Esophagus muscularis mucosa (tissue), 4 donors: Measurements from ENCODE around the gene P2RY6. TPM values are rescaled to one million over a fixed set of nuclear protein-coding genes. Genes with fewer than 3 reads are reported as not detected.

Experiments
- DNase-seq: peaks from one replicate; pipeline ENCODE4 v3.0.0-alpha.2; 2017; ENCODE audit errors: extremely low spot score
- H3K27ac ChIP-seq, 4 donors: fragments of 200-600 bp; sonication (generic); replicated peaks in 1 of 4; 1 replicate in 3 of 4; 2 replicates in 1 of 4; pipeline ENCODE4 v1.5.1; 2016 to 2019; ENCODE audit warnings: mild to moderate bottlenecking in 1 of 4
- H3K27me3 ChIP-seq, 4 donors: fragments of 200-600 bp; sonication (generic); one replicate each; pipeline versions ENCODE4 v1.5.1 to v1.6.0; 2016 to 2019
- H3K36me3 ChIP-seq, 4 donors: fragments of 200-600 bp; sonication (generic); one replicate each; pipeline ENCODE4 v1.5.1; 2016 to 2019
- H3K4me1 ChIP-seq, 4 donors: fragments of 200-600 bp; sonication (generic); one replicate each; pipeline ENCODE4 v1.5.1; 2016 to 2019
- H3K4me3 ChIP-seq, 4 donors: fragments of 200-600 bp; sonication (generic); 1 replicate in 2 of 4; 2 replicates in 2 of 4; pipeline ENCODE4 v1.5.1; 2016 to 2019; ENCODE audit warnings: mild to moderate bottlenecking in 4 of 4, moderate library complexity in 1 of 4
- H3K9me3 ChIP-seq, 4 donors: fragments of 200-600 bp; sonication (generic); 1 replicate in 3 of 4; 2 replicates in 1 of 4; pipeline ENCODE4 v1.5.1; 2016 to 2019
- EP300 ChIP-seq: sonication (generic); formaldehyde crosslinking; IDR thresholded peaks from one replicate; pipeline ENCODE4 v1.6.1; 2017; ENCODE audit warnings: antibody characterized with exemption
- POLR2A ChIP-seq: fragments of 450-650 bp; IDR thresholded peaks from one replicate; pipeline ENCODE4 v1.6.1; 2017; ENCODE audit warnings: antibody characterized with exemption, moderate library complexity, mild to moderate bottlenecking, low read depth
- POLR2AphosphoS5 ChIP-seq, 2 donors: sonication (generic); formaldehyde crosslinking; IDR thresholded peaks; one replicate each; pipeline ENCODE4 v1.6.1; 2017; ENCODE audit warnings: antibody characterized with exemption in 2 of 2
- WGBS: methylation state at CpG from one replicate; pipeline ENCODE4 v1.1.5; 2018; 5-methylcytosine and 5-hydroxymethylcytosine counted together
- intact Hi-C: fragments of 100-400 bp; cut with DNase I; formaldehyde crosslinking; loops from one replicate; pipeline ENCODE4 v1.15.1; 2023
- total RNA-seq, 4 donors: library from RNA; depleted of rRNA; stranded (reverse); fragments of >200 nt; gene quantifications; one replicate each; pipeline versions ENCODE4 v1.1.0 to v1.2.1, GENCODE V29; 2016
- TF ChIP-seq, protein P1 (sequence below), 3 experiments: fragments of 200-600 bp in 2 of 3; fragments of 450-650 bp in 1 of 3; sonication (generic) in 2 of 3; IDR thresholded peaks; one replicate each; pipeline ENCODE4 v1.5.1; 2017 to 2019; ENCODE audit warnings: antibody characterized with exemption in 3 of 3, mild to moderate bottlenecking in 2 of 3, moderate library complexity in 1 of 3

P2RY6 gene
- total RNA-seq, 4 donors from 2014 or later = 1.6 to 4.8 (median 2.4) TPM

DNA sequence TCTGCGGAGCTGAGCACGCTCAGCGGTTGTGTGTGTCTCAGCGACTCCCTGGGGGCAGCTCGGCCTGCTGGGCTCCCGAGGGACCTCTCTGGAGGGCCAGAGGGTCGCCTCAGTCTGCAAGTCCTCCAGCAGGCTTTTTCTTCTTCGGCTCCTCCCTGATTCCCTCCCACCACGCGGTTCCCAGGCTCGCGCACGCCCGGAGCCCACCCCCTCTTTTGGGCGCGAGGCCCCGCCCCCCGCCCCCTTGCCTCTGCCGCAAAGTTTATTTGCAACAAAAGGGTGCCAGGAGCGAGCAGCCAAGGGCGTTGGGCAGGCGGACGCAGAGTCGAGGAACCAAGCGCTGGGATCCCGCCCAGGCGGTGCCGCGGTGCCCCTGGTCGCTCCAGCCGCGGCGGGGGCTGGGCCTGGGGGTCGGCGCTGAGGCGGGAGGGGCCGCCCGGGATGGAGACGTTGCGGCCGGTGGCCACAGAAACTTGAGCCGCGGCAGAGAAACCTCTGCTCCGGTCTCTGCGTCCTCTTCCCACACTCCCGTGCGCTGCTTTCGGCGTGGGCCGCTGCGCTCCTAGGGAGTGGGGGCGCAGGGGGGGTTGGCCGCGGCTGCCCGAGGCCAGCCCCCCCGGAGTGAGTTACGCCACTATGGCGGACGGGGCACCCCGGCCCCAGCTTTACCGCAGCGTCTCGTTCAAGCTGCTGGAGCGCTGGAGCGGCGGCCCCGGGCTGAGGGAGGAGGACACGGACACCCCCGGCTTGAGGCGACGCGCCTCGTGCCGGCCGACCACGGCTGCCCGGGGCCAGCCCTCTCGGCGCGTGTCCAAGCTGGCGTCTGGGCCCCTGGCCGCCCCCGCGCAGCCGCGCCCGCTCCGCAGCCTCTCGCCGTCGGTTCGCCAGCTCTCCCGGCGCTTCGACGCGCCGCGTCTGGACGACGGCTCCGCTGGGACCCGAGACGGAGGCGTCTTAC lies 36.1 kb downstream of the P2RY6 start, which contains the start of gene ARHGEF17:
ARHGEF17 (plus strand) TSS at position 274 of the 958 bp plus-strand sequence; CDS start at position 637, 363 bp downstream.
- WGBS = 0% methylated on average over 28 of the region's 105 CpGs
- Histone ChIP-seq H3K27me3 (no peaks in the 10 kb centered on the region), H3K27ac (peak within 1 kb of the TSS; percentile 94 to 100 (median 97)), H3K4me3 (peak within 1 kb of the TSS; percentile 67 to 82 (median 70)), H3K4me1 (peaks cover 40 to 66% (median 53%) of the 10 kb centered on the region in 4 donors), H3K36me3 (peaks cover 0 to 10% (median 0%) of the 10 kb centered on the region in 4 donors), H3K9me3 (no peaks in the 10 kb centered on the region)
- intact Hi-C loops = no loop called here
- TF ChIP-seq EP300 = no peak
- TF ChIP-seq POLR2A = no peak
- TF ChIP-seq, protein P1, sequence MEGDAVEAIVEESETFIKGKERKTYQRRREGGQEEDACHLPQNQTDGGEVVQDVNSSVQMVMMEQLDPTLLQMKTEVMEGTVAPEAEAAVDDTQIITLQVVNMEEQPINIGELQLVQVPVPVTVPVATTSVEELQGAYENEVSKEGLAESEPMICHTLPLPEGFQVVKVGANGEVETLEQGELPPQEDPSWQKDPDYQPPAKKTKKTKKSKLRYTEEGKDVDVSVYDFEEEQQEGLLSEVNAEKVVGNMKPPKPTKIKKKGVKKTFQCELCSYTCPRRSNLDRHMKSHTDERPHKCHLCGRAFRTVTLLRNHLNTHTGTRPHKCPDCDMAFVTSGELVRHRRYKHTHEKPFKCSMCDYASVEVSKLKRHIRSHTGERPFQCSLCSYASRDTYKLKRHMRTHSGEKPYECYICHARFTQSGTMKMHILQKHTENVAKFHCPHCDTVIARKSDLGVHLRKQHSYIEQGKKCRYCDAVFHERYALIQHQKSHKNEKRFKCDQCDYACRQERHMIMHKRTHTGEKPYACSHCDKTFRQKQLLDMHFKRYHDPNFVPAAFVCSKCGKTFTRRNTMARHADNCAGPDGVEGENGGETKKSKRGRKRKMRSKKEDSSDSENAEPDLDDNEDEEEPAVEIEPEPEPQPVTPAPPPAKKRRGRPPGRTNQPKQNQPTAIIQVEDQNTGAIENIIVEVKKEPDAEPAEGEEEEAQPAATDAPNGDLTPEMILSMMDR (IDR thresholded peaks at IDR 0.05) = no peak
- peak; percentile 2 to 72 for TF ChIP-seq POLR2AphosphoS5 (IDR thresholded peaks at IDR 0.05)
- DNase-seq = no peak

DNA sequence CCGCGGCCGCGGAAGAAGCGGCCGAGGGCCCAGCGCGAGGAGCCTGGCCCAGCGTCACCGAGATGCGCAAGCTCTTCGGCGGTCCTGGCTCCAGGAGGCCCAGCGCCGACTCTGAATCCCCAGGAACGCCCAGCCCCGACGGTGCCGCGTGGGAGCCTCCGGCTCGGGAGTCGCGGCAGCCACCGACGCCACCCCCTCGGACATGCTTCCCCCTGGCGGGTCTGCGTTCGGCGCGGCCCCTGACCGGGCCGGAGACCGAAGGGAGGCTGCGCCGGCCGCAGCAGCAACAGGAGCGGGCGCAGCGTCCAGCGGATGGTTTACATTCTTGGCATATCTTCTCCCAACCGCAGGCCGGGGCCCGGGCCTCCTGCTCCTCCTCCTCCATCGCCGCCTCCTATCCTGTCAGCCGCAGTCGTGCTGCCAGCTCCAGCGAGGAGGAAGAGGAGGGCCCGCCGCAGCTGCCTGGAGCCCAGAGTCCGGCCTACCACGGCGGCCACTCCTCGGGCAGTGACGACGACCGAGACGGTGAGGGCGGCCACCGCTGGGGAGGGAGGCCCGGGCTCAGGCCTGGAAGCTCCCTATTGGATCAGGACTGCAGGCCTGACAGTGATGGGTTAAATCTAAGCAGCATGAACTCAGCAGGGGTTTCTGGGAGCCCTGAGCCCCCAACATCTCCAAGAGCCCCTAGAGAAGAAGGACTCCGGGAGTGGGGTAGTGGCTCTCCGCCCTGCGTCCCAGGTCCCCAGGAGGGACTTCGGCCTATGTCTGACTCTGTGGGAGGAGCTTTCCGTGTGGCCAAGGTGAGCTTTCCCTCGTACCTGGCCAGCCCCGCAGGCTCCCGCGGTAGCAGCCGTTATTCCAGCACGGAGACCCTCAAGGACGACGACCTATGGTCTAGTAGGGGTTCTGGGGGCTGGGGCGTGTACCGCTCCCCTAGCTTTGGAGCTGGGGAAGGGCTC lies 37.1 kb downstream of the P2RY6 start:
- intact Hi-C loops = no loop called here
- WGBS = 8% methylated on average over 25 of the region's 78 CpGs
- Histone ChIP-seq H3K4me3 (peak overlapping the region; percentile 67 to 82 (median 70)), H3K4me1 (peaks cover 50 to 76% (median 62%) of the 10 kb centered on the region in 4 donors), H3K9me3 (no peaks in the 10 kb centered on the region), H3K36me3 (peaks cover 0 to 10% (median 0%) of the 10 kb centered on the region in 4 donors), H3K27ac (peak overlapping the region; percentile 94 to 100 (median 97)), H3K27me3 (no peaks in the 10 kb centered on the region)
- peak; percentile 96 for DNase-seq
- peak; percentile 93 to 95 for TF ChIP-seq POLR2AphosphoS5 (IDR thresholded peaks at IDR 0.05)
- peak; percentile 50 for TF ChIP-seq POLR2A
- TF ChIP-seq EP300 = no peak
- TF ChIP-seq, protein P1 (IDR thresholded peaks at IDR 0.05) = no peak

DNA sequence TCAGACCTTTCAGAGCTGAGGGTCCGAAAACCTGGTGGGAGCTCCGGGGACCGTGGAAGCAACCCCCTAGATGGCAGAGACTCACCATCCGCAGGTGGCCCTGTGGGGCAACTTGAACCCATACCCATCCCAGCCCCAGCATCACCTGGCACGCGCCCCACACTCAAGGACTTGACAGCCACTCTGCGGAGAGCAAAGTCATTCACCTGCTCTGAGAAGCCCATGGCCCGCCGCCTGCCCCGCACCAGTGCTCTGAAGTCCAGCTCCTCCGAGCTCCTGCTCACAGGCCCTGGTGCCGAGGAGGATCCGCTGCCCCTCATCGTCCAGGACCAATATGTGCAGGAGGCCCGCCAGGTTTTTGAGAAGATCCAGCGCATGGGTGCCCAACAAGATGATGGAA lies 37.9 kb downstream of the P2RY6 start:
- Histone ChIP-seq H3K27ac (peak overlapping the region; percentile 94 to 100 (median 97)), H3K4me3 (peak overlapping the region; percentile 67 to 82 (median 70)), H3K27me3 (no peaks in the 10 kb centered on the region), H3K9me3 (no peaks in the 10 kb centered on the region), H3K4me1 (peaks cover 58 to 84% (median 71%) of the 10 kb centered on the region in 4 donors), H3K36me3 (peaks cover 0 to 10% (median 0%) of the 10 kb centered on the region in 4 donors)
- DNase-seq = no peak
- no peak for TF ChIP-seq EP300
- TF ChIP-seq POLR2A = no peak
- TF ChIP-seq, protein P1 (IDR thresholded peaks at IDR 0.05) = no peak
- TF ChIP-seq POLR2AphosphoS5 (IDR thresholded peaks at IDR 0.05) = no peak
- no CpG with 5 or more reads among the region's 16 CpGs for WGBS
- intact Hi-C loops = no loop called here

DNA sequence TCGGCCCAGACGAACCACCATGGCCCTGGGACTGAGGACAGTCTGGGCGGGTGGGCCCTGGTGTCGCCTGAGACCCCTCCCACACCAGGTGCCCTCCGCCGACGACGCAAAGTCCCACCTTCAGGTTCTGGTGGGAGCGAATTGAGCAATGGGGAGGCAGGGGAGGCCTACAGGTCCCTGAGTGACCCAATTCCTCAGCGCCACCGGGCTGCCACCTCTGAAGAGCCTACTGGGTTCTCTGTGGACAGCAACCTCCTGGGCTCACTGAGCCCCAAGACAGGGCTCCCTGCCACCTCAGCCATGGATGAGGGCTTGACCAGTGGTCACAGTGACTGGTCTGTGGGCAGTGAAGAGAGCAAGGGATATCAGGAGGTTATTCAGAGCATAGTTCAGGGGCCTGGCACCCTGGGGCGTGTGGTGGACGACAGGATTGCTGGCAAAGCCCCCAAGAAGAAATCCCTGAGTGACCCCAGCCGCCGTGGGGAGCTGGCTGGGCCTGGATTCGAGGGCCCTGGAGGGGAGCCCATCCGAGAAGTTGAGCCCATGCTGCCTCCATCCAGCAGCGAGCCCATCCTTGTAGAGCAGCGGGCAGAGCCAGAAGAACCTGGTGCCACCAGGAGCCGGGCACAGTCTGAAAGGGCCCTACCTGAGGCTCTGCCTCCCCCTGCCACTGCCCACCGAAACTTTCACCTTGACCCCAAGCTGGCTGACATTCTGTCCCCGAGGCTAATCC lies 38.7 kb downstream of the P2RY6 start:
- intact Hi-C loops = no loop called here
- Histone ChIP-seq H3K9me3 (no peaks in the 10 kb centered on the region), H3K27ac (peak overlapping the region; percentile 94 to 100 (median 97)), H3K4me3 (peak overlapping the region; percentile 67 to 82 (median 70)), H3K4me1 (peaks cover 66 to 92% (median 78%) of the 10 kb centered on the region in 4 donors), H3K27me3 (no peaks in the 10 kb centered on the region), H3K36me3 (peaks cover 0 to 10% (median 0%) of the 10 kb centered on the region in 4 donors)
- WGBS = 60% methylated on average over 11 of the region's 22 CpGs
- TF ChIP-seq POLR2A = no peak
- no peak for TF ChIP-seq EP300
- TF ChIP-seq POLR2AphosphoS5 (IDR thresholded peaks at IDR 0.05) = no peak
- TF ChIP-seq, protein P1 (IDR thresholded peaks at IDR 0.05) = no peak
- no peak for DNase-seq
